ENCODE results near the gene ETFB. TPM values are rescaled to one million over a fixed set of nuclear protein-coding genes. Genes with fewer than 3 reads are reported as not detected.
"Not testable (repeated sequence)": the region's sequence is repeated elsewhere in the genome, so short reads cannot be mapped to it uniquely, and the experiment has no call there.

ETFB gene
- total RNA-seq, 1 experiment from 2014 or later = 204 TPM

- Histone ChIP-seq H3K79me2 (ENCODE audit: low read depth) (no peaks in the 10 kb centered on the region), H3K9me3 (ENCODE audit: insufficient read depth, low read depth) (no peaks in the 10 kb centered on the region), H3K4me2 (no peak overlapping the region), H3K4me1 (replicated peaks; ENCODE audit: insufficient read depth) (no peaks in the 10 kb centered on the region), H3K9me2 (ENCODE audit: insufficient read depth) (no peaks in the 10 kb centered on the region), H2AFZ (no peak overlapping the region), H3K27me3 (ENCODE audit: insufficient read depth, low read depth) (peaks cover 38% of the 10 kb centered on the region), H3K4me3 (no peak overlapping the region), H4K20me1 (ENCODE audit: insufficient read depth) (no peaks in the 10 kb centered on the region), H3F3A (ENCODE audit: insufficient read depth, low read depth) (no peaks in the 10 kb centered on the region), H3K36me3 (ENCODE audit: low read depth) (no peaks in the 10 kb centered on the region), H3K27ac (no peak overlapping the region)
- CTCF ChIA-PET = interaction anchor here (0.6 kb wide), 1 partner anchor 67 kb away, joined by 3 read pairs; no protein-coding TSS in a partner anchor
- POLR2A ChIA-PET (ENCODE audit: unreplicated experiment) = no interaction called here
- peak; percentile 55 for TF ChIP-seq CTCF (conservative IDR thresholded peaks at IDR 0.05)
- TF ChIP-seq EZH2 (IDR thresholded peaks at IDR 0.05; ENCODE audit: low read depth) = no peak
- intact Hi-C loops (cut with micrococcal nuclease; ENCODE audit: unreplicated experiment) = no loop called here
- no TSS peak for BruUV-seq (replicated peaks)
- DNase-seq = no peak
These were observed 41.4 kb upstream of the ETFB start for GRCh38 chr19:51407511-51408131.

- CTCF ChIA-PET = no interaction called here
- H3K4me2 ChIP-seq = no peak overlapping the region
These were observed 35.9 kb upstream of the ETFB start for GRCh38 chr19:51402117-51402516.

GRCh38 chr19:51399936-51400335 is 33.7 kb upstream of the ETFB start:
- H3K4me2 ChIP-seq; H3K9me2 ChIP-seq (ENCODE audit: insufficient read depth); CTCF ChIA-PET; DNase-seq; H3K27me3 ChIP-seq (ENCODE audit: insufficient read depth, low read depth); H4K20me1 ChIP-seq (ENCODE audit: insufficient read depth); POLR2A ChIA-PET (ENCODE audit: unreplicated experiment); H3K4me1 ChIP-seq (replicated peaks; ENCODE audit: insufficient read depth); H3K79me2 ChIP-seq (ENCODE audit: low read depth); H3K9me3 ChIP-seq (ENCODE audit: insufficient read depth, low read depth); H3K36me3 ChIP-seq (ENCODE audit: low read depth); H3K27ac ChIP-seq; H2AFZ ChIP-seq; H3F3A ChIP-seq (ENCODE audit: insufficient read depth, low read depth); BruUV-seq (replicated peaks); H3K4me3 ChIP-seq: not testable (repeated sequence)
- intact Hi-C loops (cut with micrococcal nuclease; ENCODE audit: unreplicated experiment) = loop anchor here (2.0 kb wide), 1 partner anchor 39 kb away; no protein-coding TSS in a partner anchor

More at GRCh38 chr19:51402117-51402516, 35.9 kb upstream of the ETFB start:
- H3K9me3 ChIP-seq (ENCODE audit: insufficient read depth, low read depth) = peaks cover 6% of the 10 kb centered on the region; the same call in 1 of the 2 replicates
- no peaks in the 10 kb centered on the region for H4K20me1 ChIP-seq (ENCODE audit: insufficient read depth)
- no peaks in the 10 kb centered on the region for H3K36me3 ChIP-seq (ENCODE audit: low read depth)
- intact Hi-C loops (cut with micrococcal nuclease; ENCODE audit: unreplicated experiment) = no loop called here
- H3K4me3 ChIP-seq = no peak overlapping the region
- TF ChIP-seq EZH2 (IDR thresholded peaks at IDR 0.05; ENCODE audit: low read depth) (no peak), CTCF (conservative IDR thresholded peaks at IDR 0.05) (no peak)
- no TSS peak for BruUV-seq (replicated peaks)
- no peaks in the 10 kb centered on the region for H3K27me3 ChIP-seq (ENCODE audit: insufficient read depth, low read depth)
- no peaks in the 10 kb centered on the region for H3K79me2 ChIP-seq (ENCODE audit: low read depth)
- H2AFZ ChIP-seq = no peak overlapping the region
- POLR2A ChIA-PET (ENCODE audit: unreplicated experiment) = interaction anchor here (1.0 kb wide), 1 partner anchor 33 kb away, joined by 3 read pairs; no protein-coding TSS in a partner anchor
- H3K4me1 ChIP-seq (replicated peaks; ENCODE audit: insufficient read depth) = no peaks in the 10 kb centered on the region
- no peak for DNase-seq
- no peak overlapping the region for H3K27ac ChIP-seq
- H3K9me2 ChIP-seq (ENCODE audit: insufficient read depth) = no peaks in the 10 kb centered on the region
- H3F3A ChIP-seq (ENCODE audit: insufficient read depth, low read depth) = no peaks in the 10 kb centered on the region

Measured in PC-9 (cell line).